Measurements from ENCODE around the gene PRKCE. TPM values are rescaled to one million over a fixed set of nuclear protein-coding genes. Genes with fewer than 3 reads are reported as not detected.

The PRKCE gene
- total and polyA plus RNA-seq, 2 donors = 3.2 to 3.3 TPM

- peaks cover 5 to 16% of the 10 kb centered on the region in 2 donors for H3K4me1 ChIP-seq (ENCODE audit: control insufficient read depth in 2 of 2, insufficient read depth in 2 of 2, low read length in 2 of 2)
- H3K27me3 ChIP-seq (ENCODE audit: control insufficient read depth in 2 of 2, insufficient read depth in 1 of 2, low read length in 1 of 2) = no peaks in the 10 kb centered on the region
- WGBS = 98% methylated on average over 4 of the region's 4 CpGs
- no peaks in the 10 kb centered on the region for H3K36me3 ChIP-seq (ENCODE audit: control insufficient read depth in 2 of 2, insufficient read depth in 2 of 2, low read length in 1 of 2)
- peaks cover 0 to 4% of the 10 kb centered on the region in 2 donors for H3K9me3 ChIP-seq (ENCODE audit: control insufficient read depth in 2 of 2, insufficient read depth in 1 of 2, low read length in 1 of 2)
- no peak overlapping the region for H3K4me3 ChIP-seq (ENCODE audit: low read length in 2 of 2)
- H3K27ac ChIP-seq (ENCODE audit: low read depth in 1 of 2, low read length in 1 of 2) = no peak overlapping the region
- DNase-seq (ENCODE audit: low read depth in 6 of 9, low spot score in 9 of 9) = no peak
Observed at GRCh38 chr2:45974056-45974455, 322.6 kb downstream of the PRKCE start.

- Histone ChIP-seq H3K4me1 (ENCODE audit: control insufficient read depth in 2 of 2, insufficient read depth in 2 of 2, low read length in 2 of 2) (peaks cover 12 to 24% of the 10 kb centered on the region in 2 donors), H3K27ac (ENCODE audit: low read depth in 1 of 2, low read length in 1 of 2) (no peak overlapping the region), H3K36me3 (ENCODE audit: control insufficient read depth in 2 of 2, insufficient read depth in 2 of 2, low read length in 1 of 2) (no peaks in the 10 kb centered on the region), H3K27me3 (ENCODE audit: control insufficient read depth in 2 of 2, insufficient read depth in 1 of 2, low read length in 1 of 2) (no peaks in the 10 kb centered on the region), H3K9me3 (ENCODE audit: control insufficient read depth in 2 of 2, insufficient read depth in 1 of 2, low read length in 1 of 2) (peaks cover 0 to 4% of the 10 kb centered on the region in 2 donors), H3K4me3 (ENCODE audit: low read length in 2 of 2) (no peak overlapping the region)
- DNase-seq (ENCODE audit: low read depth in 6 of 9, low spot score in 9 of 9) = no peak
- WGBS = 95% methylated on average over 7 of the region's 7 CpGs
Observed at GRCh38 chr2:45974762-45975408, 323.4 kb downstream of the PRKCE start.

GRCh38 chr2:45975752-45976517 is 324.5 kb downstream of the PRKCE start:
- DNase-seq (ENCODE audit: low read depth in 6 of 9, low spot score in 9 of 9) = no peak
- Histone ChIP-seq H3K27ac (ENCODE audit: low read depth in 1 of 2, low read length in 1 of 2) (no peak overlapping the region), H3K9me3 (ENCODE audit: control insufficient read depth in 2 of 2, insufficient read depth in 1 of 2, low read length in 1 of 2) (peaks cover 0 to 4% of the 10 kb centered on the region in 2 donors), H3K36me3 (ENCODE audit: control insufficient read depth in 2 of 2, insufficient read depth in 2 of 2, low read length in 1 of 2) (no peaks in the 10 kb centered on the region), H3K4me1 (ENCODE audit: control insufficient read depth in 2 of 2, insufficient read depth in 2 of 2, low read length in 2 of 2) (peaks cover 18 to 35% of the 10 kb centered on the region in 2 donors), H3K27me3 (ENCODE audit: control insufficient read depth in 2 of 2, insufficient read depth in 1 of 2, low read length in 1 of 2) (no peaks in the 10 kb centered on the region), H3K4me3 (ENCODE audit: low read length in 2 of 2) (no peak overlapping the region)
- WGBS = 96% methylated on average over 14 of the region's 14 CpGs

GRCh38 chr2:45978302-45978859 is 326.9 kb downstream of the PRKCE start:
- Histone ChIP-seq H3K4me1 (ENCODE audit: control insufficient read depth in 2 of 2, insufficient read depth in 2 of 2, low read length in 2 of 2) (peaks cover 24 to 42% of the 10 kb centered on the region in 2 donors), H3K9me3 (ENCODE audit: control insufficient read depth in 2 of 2, insufficient read depth in 1 of 2, low read length in 1 of 2) (no peaks in the 10 kb centered on the region), H3K27ac (ENCODE audit: low read depth in 1 of 2, low read length in 1 of 2) (no peak overlapping the region), H3K4me3 (ENCODE audit: low read length in 2 of 2) (no peak overlapping the region), H3K27me3 (ENCODE audit: control insufficient read depth in 2 of 2, insufficient read depth in 1 of 2, low read length in 1 of 2) (no peaks in the 10 kb centered on the region), H3K36me3 (ENCODE audit: control insufficient read depth in 2 of 2, insufficient read depth in 2 of 2, low read length in 1 of 2) (no peaks in the 10 kb centered on the region)
- WGBS = 94% methylated on average over 4 of the region's 4 CpGs
- DNase-seq (ENCODE audit: low read depth in 6 of 9, low spot score in 9 of 9) = no peak

- no peak overlapping the region for H3K4me3 ChIP-seq (ENCODE audit: low read length in 2 of 2)
- peak in 1 of 9 donors; percentile 49 for DNase-seq (ENCODE audit: low read depth in 6 of 9, low spot score in 9 of 9)
- no peak overlapping the region for H3K27ac ChIP-seq (ENCODE audit: low read depth in 1 of 2, low read length in 1 of 2)
- H3K9me3 ChIP-seq (ENCODE audit: control insufficient read depth in 2 of 2, insufficient read depth in 1 of 2, low read length in 1 of 2) = no peaks in the 10 kb centered on the region
- 18% methylated on average over 4 of the region's 4 CpGs for WGBS
- H3K27me3 ChIP-seq (ENCODE audit: control insufficient read depth in 2 of 2, insufficient read depth in 1 of 2, low read length in 1 of 2) = no peaks in the 10 kb centered on the region
- H3K36me3 ChIP-seq (ENCODE audit: control insufficient read depth in 2 of 2, insufficient read depth in 2 of 2, low read length in 1 of 2) = no peaks in the 10 kb centered on the region
- peaks cover 23 to 39% of the 10 kb centered on the region in 2 donors for H3K4me1 ChIP-seq (ENCODE audit: control insufficient read depth in 2 of 2, insufficient read depth in 2 of 2, low read length in 2 of 2)
Observed at GRCh38 chr2:45979065-45979464, 327.6 kb downstream of the PRKCE start.

GRCh38 chr2:45980161-45980865 is 328.8 kb downstream of the PRKCE start:
- Histone ChIP-seq H3K27me3 (ENCODE audit: control insufficient read depth in 2 of 2, insufficient read depth in 1 of 2, low read length in 1 of 2) (no peaks in the 10 kb centered on the region), H3K4me1 (ENCODE audit: control insufficient read depth in 2 of 2, insufficient read depth in 2 of 2, low read length in 2 of 2) (peaks cover 23 to 42% of the 10 kb centered on the region in 2 donors), H3K9me3 (ENCODE audit: control insufficient read depth in 2 of 2, insufficient read depth in 1 of 2, low read length in 1 of 2) (no peaks in the 10 kb centered on the region), H3K27ac (ENCODE audit: low read depth in 1 of 2, low read length in 1 of 2) (no peak overlapping the region), H3K36me3 (ENCODE audit: control insufficient read depth in 2 of 2, insufficient read depth in 2 of 2, low read length in 1 of 2) (no peaks in the 10 kb centered on the region), H3K4me3 (ENCODE audit: low read length in 2 of 2) (no peak overlapping the region)
- 65% methylated on average over 11 of the region's 11 CpGs for WGBS
- DNase-seq (ENCODE audit: low read depth in 6 of 9, low spot score in 9 of 9) = no peak

- Histone ChIP-seq H3K4me3 (ENCODE audit: low read length in 2 of 2) (no peak overlapping the region), H3K4me1 (ENCODE audit: control insufficient read depth in 2 of 2, insufficient read depth in 2 of 2, low read length in 2 of 2) (peaks cover 23 to 42% of the 10 kb centered on the region in 2 donors), H3K27me3 (ENCODE audit: control insufficient read depth in 2 of 2, insufficient read depth in 1 of 2, low read length in 1 of 2) (no peaks in the 10 kb centered on the region), H3K27ac (ENCODE audit: low read depth in 1 of 2, low read length in 1 of 2) (no peak overlapping the region), H3K9me3 (ENCODE audit: control insufficient read depth in 2 of 2, insufficient read depth in 1 of 2, low read length in 1 of 2) (no peaks in the 10 kb centered on the region), H3K36me3 (ENCODE audit: control insufficient read depth in 2 of 2, insufficient read depth in 2 of 2, low read length in 1 of 2) (no peaks in the 10 kb centered on the region)
- DNase-seq (ENCODE audit: low read depth in 6 of 9, low spot score in 9 of 9) = peak in 1 of 9 donors; percentile 54
- 52% methylated on average over 4 of the region's 4 CpGs for WGBS
Observed at GRCh38 chr2:45981384-45981930, 330.0 kb downstream of the PRKCE start.

- no peak overlapping the region for H3K4me3 ChIP-seq (ENCODE audit: low read length in 2 of 2)
- DNase-seq (ENCODE audit: low read depth in 6 of 9, low spot score in 9 of 9) = no peak
- H3K27ac ChIP-seq (ENCODE audit: low read depth in 1 of 2, low read length in 1 of 2) = no peak overlapping the region
- no peaks in the 10 kb centered on the region for H3K36me3 ChIP-seq (ENCODE audit: control insufficient read depth in 2 of 2, insufficient read depth in 2 of 2, low read length in 1 of 2)
- no peaks in the 10 kb centered on the region for H3K9me3 ChIP-seq (ENCODE audit: control insufficient read depth in 2 of 2, insufficient read depth in 1 of 2, low read length in 1 of 2)
- no peaks in the 10 kb centered on the region for H3K27me3 ChIP-seq (ENCODE audit: control insufficient read depth in 2 of 2, insufficient read depth in 1 of 2, low read length in 1 of 2)
- WGBS = 96% methylated on average over 7 of the region's 7 CpGs
- peaks cover 23 to 42% of the 10 kb centered on the region in 2 donors for H3K4me1 ChIP-seq (ENCODE audit: control insufficient read depth in 2 of 2, insufficient read depth in 2 of 2, low read length in 2 of 2)
Observed at GRCh38 chr2:45982096-45982495, 330.6 kb downstream of the PRKCE start.
